ENCODE measurements around the gene CYLD.

CYLD gene

DNA sequence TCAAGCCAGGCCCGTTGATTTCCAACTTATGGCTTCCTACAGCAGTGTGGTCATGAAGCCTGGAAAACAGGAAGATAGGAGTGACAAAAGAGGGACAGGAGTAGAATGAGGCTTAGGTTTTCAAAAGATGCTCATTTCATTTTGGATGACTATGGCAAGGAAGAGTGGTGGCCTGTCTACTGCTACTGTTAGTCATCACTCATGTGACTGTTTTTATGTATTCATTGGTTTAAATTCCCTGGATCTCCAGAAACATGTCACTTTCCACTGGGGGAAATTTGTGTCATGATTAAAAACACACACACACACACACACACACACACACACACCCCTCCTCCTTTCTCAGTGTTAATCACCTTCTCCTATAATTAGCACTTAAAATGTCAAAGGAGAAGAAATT lies 1.1 kb upstream of the CYLD start:
- no peak overlapping the region for H3K4me3 ChIP-seq (ENCODE audit: low read length)
- no peak overlapping the region for H3K27ac ChIP-seq (ENCODE audit: low read length)
- no peaks in the 10 kb centered on the region for H3K9me3 ChIP-seq (ENCODE audit: control insufficient read depth, insufficient read depth, low read length)
- no peaks in the 10 kb centered on the region for H3K27me3 ChIP-seq (ENCODE audit: control insufficient read depth, insufficient read depth, low read length)
- H3K36me3 ChIP-seq (ENCODE audit: control insufficient read depth, insufficient read depth, low read length): no peaks in the 10 kb centered on the region
- no peak for DNase-seq (ENCODE audit: low read depth, low spot score)
- H3K4me1 ChIP-seq (ENCODE audit: control insufficient read depth, insufficient read depth, low read length): 0 out of 2 replicates have a peak, but pooled peaks cover 1% of the 10 kb centered on the region
- no CpG with 5 or more reads among the region's 1 CpG for WGBS (ENCODE audit: insufficient coverage, insufficient read length)

DNA sequence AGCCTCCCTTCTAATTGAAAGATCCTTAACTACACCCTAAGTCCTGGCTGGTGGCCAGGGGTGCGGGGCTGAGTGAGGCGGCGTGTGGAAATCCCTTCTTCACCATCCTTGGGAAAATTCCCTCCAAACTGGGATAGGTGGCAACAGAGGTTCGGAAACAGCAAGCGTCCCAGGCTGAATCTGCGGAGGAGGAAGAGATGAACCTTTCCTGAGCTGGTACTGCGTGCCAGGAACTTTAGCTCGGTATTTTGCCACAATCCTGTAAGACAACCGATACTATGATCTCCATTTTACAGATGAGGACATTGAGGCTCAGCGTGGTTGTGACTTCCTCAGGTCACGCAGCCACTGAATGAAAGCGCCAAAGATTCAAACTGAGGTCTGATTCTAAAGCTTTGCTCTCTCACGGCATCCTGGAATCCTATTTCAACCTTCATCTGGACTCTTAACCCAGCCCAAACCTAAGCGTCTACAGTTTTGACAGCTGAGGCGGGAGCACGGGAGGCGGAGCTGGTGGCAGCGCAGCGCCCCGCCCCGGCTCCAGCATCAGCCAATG lies 583 bp upstream of the CYLD start:
- DNase-seq (ENCODE audit: low read depth, low spot score): no peak
- H3K27ac ChIP-seq (ENCODE audit: low read length): no peak overlapping the region
- WGBS (ENCODE audit: insufficient coverage, insufficient read length): no CpG with 5 or more reads among the region's 21 CpGs
- H3K4me1 ChIP-seq (ENCODE audit: control insufficient read depth, insufficient read depth, low read length): 0 out of 2 replicates have a peak, but pooled peaks cover 1% of the 10 kb centered on the region
- no peaks in the 10 kb centered on the region for H3K36me3 ChIP-seq (ENCODE audit: control insufficient read depth, insufficient read depth, low read length)
- no peaks in the 10 kb centered on the region for H3K27me3 ChIP-seq (ENCODE audit: control insufficient read depth, insufficient read depth, low read length)
- H3K4me3 ChIP-seq (ENCODE audit: low read length): no peak overlapping the region; the same call in 1 of the 2 replicates
- no peaks in the 10 kb centered on the region for H3K9me3 ChIP-seq (ENCODE audit: control insufficient read depth, insufficient read depth, low read length)

DNA sequence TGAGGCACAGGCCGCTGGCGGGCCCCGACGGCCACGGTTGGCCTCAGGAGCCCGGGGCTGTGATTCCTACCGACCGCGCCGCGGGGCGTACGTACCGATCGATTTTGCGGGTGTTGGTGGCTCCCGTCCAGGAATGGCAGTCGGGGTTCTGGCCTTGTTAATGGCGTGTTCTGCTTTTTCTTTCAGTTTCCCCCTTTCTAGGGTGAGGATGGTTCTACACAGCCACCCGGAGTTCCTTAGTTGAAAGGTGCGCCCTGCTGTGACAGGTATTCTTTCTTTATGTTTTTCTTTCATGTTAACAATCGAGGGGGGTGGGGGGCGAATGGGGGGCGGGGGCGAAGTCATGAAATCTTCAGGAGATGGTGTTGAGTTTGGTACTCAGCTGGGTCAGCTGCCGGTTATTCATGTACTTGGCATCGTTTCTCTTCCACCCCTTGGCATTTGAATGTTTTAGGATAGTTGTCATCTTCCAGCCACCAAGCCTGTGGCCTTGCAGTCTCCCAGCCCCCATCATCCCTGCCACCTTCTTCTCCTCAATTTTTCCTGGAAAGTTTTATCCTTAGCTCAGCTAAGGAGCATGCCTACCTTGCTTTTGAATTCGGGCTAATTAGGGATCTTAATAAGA lies 802 bp downstream of the CYLD start:
- no peaks in the 10 kb centered on the region; the same call in 1 of the 2 replicates for H3K36me3 ChIP-seq (ENCODE audit: control insufficient read depth, insufficient read depth, low read length)
- WGBS (ENCODE audit: insufficient coverage, insufficient read length): no CpG with 5 or more reads among the region's 28 CpGs
- 0 out of 2 replicates have a peak, but pooled peaks cover 1% of the 10 kb centered on the region for H3K4me1 ChIP-seq (ENCODE audit: control insufficient read depth, insufficient read depth, low read length)
- no peak for DNase-seq (ENCODE audit: low read depth, low spot score)
- H3K9me3 ChIP-seq (ENCODE audit: control insufficient read depth, insufficient read depth, low read length): no peaks in the 10 kb centered on the region
- no peaks in the 10 kb centered on the region for H3K27me3 ChIP-seq (ENCODE audit: control insufficient read depth, insufficient read depth, low read length)
- no peak overlapping the region for H3K27ac ChIP-seq (ENCODE audit: low read length)
- H3K4me3 ChIP-seq (ENCODE audit: low read length): peak overlapping the region; percentile 93

DNA sequence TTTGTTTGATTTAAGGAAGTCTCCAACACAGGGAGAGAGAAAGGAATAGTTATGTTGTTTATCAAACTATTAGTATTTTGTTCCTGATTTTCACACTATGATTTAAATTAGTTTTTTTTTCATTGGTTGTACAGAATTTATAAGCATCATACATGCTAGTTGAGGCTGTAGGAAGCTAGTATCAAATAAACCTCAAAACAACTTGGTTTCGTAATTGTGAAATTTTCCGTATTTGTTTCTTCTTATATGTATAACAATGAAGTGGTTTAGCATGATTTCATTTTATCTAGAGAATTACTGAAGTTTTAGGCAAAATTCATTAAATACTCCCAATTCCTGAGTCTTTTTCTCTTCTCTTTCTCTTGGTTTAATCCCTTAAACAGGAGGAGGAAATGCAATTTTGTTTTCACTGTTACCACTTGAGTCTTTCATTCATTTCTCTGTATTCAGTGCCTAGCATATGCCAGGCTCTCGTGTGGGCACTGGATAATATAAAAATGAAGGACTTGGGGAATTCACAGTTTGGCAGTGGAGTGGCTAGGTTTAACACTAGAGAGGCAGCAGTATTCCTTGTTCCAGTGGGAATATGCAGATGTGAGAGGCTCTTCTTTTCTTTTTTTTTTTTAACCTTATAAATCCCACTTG lies 1.8 kb downstream of the CYLD start:
- WGBS (ENCODE audit: insufficient coverage, insufficient read length): no CpG with 5 or more reads among the region's 3 CpGs
- Histone ChIP-seq H3K4me3 (ENCODE audit: low read length) (no peak overlapping the region), H3K27ac (ENCODE audit: low read length) (no peak overlapping the region), H3K27me3 (ENCODE audit: control insufficient read depth, insufficient read depth, low read length) (no peaks in the 10 kb centered on the region), H3K4me1 (ENCODE audit: control insufficient read depth, insufficient read depth, low read length) (0 out of 2 replicates have a peak, but pooled peaks cover 1% of the 10 kb centered on the region), H3K36me3 (ENCODE audit: control insufficient read depth, insufficient read depth, low read length) (no peaks in the 10 kb centered on the region; the same call in 1 of the 2 replicates), H3K9me3 (ENCODE audit: control insufficient read depth, insufficient read depth, low read length) (no peaks in the 10 kb centered on the region)
- DNase-seq (ENCODE audit: low read depth, low spot score): no peak

DNA sequence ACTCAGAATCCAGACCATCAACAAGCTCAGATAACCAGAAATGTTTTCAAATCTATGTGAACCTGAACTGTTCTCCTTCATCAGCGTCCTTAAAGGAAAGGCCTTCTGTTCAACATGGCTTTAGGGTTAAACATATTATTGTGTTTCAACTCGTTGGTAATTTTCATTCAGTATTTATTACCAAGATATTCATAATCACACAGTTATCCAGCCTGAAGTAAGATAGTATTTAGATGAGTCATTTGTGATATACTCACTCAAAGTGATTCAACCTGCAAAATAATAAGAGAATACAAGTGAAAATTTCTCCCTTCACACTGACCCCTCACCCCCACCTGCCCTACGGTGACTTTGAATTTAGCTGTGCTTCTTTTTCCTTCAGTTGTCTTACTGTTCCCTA lies 3.0 kb downstream of the CYLD start:
- Histone ChIP-seq H3K4me3 (ENCODE audit: low read length) (no peak overlapping the region), H3K27ac (ENCODE audit: low read length) (no peak overlapping the region), H3K36me3 (ENCODE audit: control insufficient read depth, insufficient read depth, low read length) (no peaks in the 10 kb centered on the region; the same call in 1 of the 2 replicates), H3K9me3 (ENCODE audit: control insufficient read depth, insufficient read depth, low read length) (no peaks in the 10 kb centered on the region), H3K27me3 (ENCODE audit: control insufficient read depth, insufficient read depth, low read length) (no peaks in the 10 kb centered on the region), H3K4me1 (ENCODE audit: control insufficient read depth, insufficient read depth, low read length) (0 out of 2 replicates have a peak, but pooled peaks cover 1% of the 10 kb centered on the region)
- no CpG with 5 or more reads among the region's 3 CpGs for WGBS (ENCODE audit: insufficient coverage, insufficient read length)
- no peak for DNase-seq (ENCODE audit: low read depth, low spot score)

DNA sequence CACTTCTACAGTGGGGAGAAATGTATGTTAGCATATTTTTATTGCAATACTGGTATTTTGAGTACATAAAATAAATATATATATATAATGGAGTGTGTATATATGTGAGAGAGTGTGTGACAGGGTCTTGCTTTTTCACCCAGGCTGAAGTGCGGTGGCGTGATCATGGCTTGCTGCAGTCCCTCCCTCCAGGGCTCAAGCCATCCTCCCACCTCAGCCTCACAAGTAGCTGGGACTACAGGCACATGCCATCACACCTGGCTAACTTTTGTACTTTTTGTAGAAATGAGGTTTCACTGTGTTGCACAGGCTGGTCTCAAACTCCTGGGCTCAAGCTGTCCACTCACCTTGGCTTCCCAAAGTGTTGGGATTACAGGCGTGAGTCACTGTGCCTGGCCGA lies 4.1 kb downstream of the CYLD start:
- Histone ChIP-seq H3K27me3 (ENCODE audit: control insufficient read depth, insufficient read depth, low read length) (no peaks in the 10 kb centered on the region), H3K4me3 (ENCODE audit: low read length) (no peak overlapping the region), H3K4me1 (ENCODE audit: control insufficient read depth, insufficient read depth, low read length) (0 out of 2 replicates have a peak, but pooled peaks cover 1% of the 10 kb centered on the region), H3K9me3 (ENCODE audit: control insufficient read depth, insufficient read depth, low read length) (no peaks in the 10 kb centered on the region), H3K36me3 (ENCODE audit: control insufficient read depth, insufficient read depth, low read length) (no peaks in the 10 kb centered on the region; the same call in 1 of the 2 replicates), H3K27ac (ENCODE audit: low read length) (no peak overlapping the region)
- no CpG with 5 or more reads among the region's 4 CpGs for WGBS (ENCODE audit: insufficient coverage, insufficient read length)
- no peak for DNase-seq (ENCODE audit: low read depth, low spot score)

DNA sequence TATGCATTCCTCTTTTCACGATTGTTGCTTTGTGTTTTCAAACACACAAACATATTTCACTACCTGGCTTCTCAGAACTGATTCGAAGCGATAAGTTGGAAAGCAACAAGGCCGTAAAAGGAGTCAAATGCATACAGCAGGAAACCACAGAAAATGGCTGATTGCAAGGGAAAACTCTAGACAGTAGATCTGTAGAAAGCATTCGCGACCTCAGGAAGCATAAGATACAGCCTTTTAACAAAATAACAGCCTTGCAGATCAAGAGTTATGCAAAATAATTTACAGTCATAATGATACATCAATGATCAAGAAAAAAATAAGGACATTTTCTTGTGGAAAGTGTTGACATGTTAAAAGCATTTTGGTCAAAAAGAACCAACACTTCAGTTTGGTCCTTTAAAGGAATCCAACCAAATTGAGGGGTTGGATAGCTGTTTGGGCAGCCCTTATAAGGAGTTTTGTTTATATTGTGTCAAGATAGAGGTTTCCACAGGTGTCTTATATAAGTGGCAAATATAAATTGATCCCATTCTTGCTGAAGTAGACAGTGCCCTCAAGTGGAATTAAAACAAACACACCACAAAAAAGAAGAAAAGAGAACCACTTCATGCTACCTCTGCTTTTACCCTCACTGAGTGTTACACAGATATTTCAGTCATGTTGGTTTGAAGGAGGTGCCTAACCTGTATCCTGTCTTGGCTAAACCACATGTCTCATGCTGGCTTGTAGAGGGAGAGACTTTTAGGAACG lies 5.5 kb downstream of the CYLD start:
- H3K4me3 ChIP-seq (ENCODE audit: low read length): no peak overlapping the region
- DNase-seq (ENCODE audit: low read depth, low spot score): no peak
- H3K4me1 ChIP-seq (ENCODE audit: control insufficient read depth, insufficient read depth, low read length): no peaks in the 10 kb centered on the region
- WGBS (ENCODE audit: insufficient coverage, insufficient read length): no CpG with 5 or more reads among the region's 7 CpGs
- H3K27ac ChIP-seq (ENCODE audit: low read length): no peak overlapping the region
- H3K36me3 ChIP-seq (ENCODE audit: control insufficient read depth, insufficient read depth, low read length): no peaks in the 10 kb centered on the region; the same call in 1 of the 2 replicates
- no peaks in the 10 kb centered on the region for H3K27me3 ChIP-seq (ENCODE audit: control insufficient read depth, insufficient read depth, low read length)
- H3K9me3 ChIP-seq (ENCODE audit: control insufficient read depth, insufficient read depth, low read length): no peaks in the 10 kb centered on the region

DNA sequence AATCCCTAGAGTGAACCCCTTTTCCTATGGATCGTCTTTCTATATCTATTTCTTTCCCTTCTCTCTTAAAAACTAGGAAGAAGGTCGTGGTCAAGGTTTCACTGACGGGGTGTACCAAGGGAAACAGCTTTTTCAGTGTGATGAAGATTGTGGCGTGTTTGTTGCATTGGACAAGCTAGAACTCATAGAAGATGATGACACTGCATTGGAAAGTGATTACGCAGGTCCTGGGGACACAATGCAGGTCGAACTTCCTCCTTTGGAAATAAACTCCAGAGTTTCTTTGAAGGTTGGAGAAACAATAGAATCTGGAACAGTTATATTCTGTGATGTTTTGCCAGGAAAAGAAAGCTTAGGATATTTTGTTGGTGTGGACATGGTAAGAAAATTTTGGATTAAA lies 9.6 kb downstream of the CYLD start:
- H3K27me3 ChIP-seq (ENCODE audit: control insufficient read depth, insufficient read depth, low read length): no peaks in the 10 kb centered on the region
- no peaks in the 10 kb centered on the region for H3K4me1 ChIP-seq (ENCODE audit: control insufficient read depth, insufficient read depth, low read length)
- H3K9me3 ChIP-seq (ENCODE audit: control insufficient read depth, insufficient read depth, low read length): no peaks in the 10 kb centered on the region
- DNase-seq (ENCODE audit: low read depth, low spot score): no peak
- no CpG with 5 or more reads among the region's 6 CpGs for WGBS (ENCODE audit: insufficient coverage, insufficient read length)
- no peak overlapping the region for H3K4me3 ChIP-seq (ENCODE audit: low read length)
- no peaks in the 10 kb centered on the region; the same call in 1 of the 2 replicates for H3K36me3 ChIP-seq (ENCODE audit: control insufficient read depth, insufficient read depth, low read length)
- H3K27ac ChIP-seq (ENCODE audit: low read length): no peak overlapping the region

DNA sequence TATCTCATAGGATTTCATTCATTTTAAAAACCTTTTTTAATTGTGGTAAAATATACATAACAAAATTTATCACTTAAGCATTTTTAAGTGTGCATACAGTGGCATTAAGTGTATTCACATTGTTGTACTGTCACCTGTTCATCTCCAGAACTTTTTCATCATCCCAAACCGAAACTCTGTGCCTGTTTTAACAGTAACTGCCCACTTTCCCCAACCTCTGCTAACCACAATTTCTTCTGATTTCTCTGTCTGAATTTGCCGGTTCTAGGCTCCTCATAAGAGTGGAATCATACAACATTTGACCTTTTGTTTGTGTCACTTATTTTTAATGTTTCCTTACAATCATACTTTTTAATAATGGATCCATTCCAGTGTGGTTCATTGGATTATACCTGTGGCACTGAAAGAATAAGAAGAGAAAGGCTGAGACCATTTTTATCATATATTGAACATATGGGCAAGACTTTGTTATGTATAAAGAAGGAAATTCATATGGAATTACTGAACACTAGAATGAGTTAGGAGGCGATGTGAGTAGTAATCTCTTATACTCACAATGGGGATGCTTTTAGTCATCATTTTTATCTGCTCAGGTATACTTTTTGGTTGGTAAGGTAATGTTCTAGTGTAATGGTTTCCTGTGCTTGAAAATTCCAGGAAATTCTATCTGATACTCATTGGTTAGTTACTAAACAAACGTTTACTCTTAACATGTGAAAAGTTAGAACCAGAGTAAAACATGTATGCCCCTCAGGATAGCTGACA lies 10.8 kb downstream of the CYLD start:
- no peaks in the 10 kb centered on the region for H3K9me3 ChIP-seq (ENCODE audit: control insufficient read depth, insufficient read depth, low read length)
- no peak overlapping the region for H3K27ac ChIP-seq (ENCODE audit: low read length)
- no CpG with 5 or more reads among the region's 4 CpGs for WGBS (ENCODE audit: insufficient coverage, insufficient read length)
- H3K27me3 ChIP-seq (ENCODE audit: control insufficient read depth, insufficient read depth, low read length): no peaks in the 10 kb centered on the region
- DNase-seq (ENCODE audit: low read depth, low spot score): no peak
- no peak overlapping the region for H3K4me3 ChIP-seq (ENCODE audit: low read length)
- no peaks in the 10 kb centered on the region for H3K36me3 ChIP-seq (ENCODE audit: control insufficient read depth, insufficient read depth, low read length)
- H3K4me1 ChIP-seq (ENCODE audit: control insufficient read depth, insufficient read depth, low read length): no peaks in the 10 kb centered on the region

DNA sequence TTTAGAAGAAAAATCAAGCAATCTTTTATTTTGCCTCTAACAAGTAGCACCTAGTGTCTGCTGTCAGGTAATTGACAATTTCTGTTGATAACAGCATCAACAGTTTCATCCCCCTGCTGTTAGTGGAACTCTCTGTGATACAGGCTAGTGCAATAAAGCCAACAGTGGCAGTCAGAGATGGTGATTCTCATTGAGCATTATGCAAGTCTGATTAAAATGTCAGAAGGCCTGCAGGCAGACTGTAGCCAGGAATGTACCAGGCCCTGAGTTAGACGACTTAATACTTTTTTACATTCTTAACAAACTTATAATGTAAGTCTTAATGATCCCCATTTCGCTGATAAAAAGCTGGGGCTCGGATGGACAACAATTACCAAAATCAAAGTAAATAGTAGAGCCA lies 14.6 kb downstream of the CYLD start:
- WGBS (ENCODE audit: insufficient coverage, insufficient read length): no CpG with 5 or more reads among the region's 3 CpGs
- no peak overlapping the region for H3K27ac ChIP-seq (ENCODE audit: low read length)
- no peaks in the 10 kb centered on the region for H3K4me1 ChIP-seq (ENCODE audit: control insufficient read depth, insufficient read depth, low read length)
- no peak overlapping the region for H3K4me3 ChIP-seq (ENCODE audit: low read length)
- H3K36me3 ChIP-seq (ENCODE audit: control insufficient read depth, insufficient read depth, low read length): no peaks in the 10 kb centered on the region
- H3K27me3 ChIP-seq (ENCODE audit: control insufficient read depth, insufficient read depth, low read length): no peaks in the 10 kb centered on the region
- H3K9me3 ChIP-seq (ENCODE audit: control insufficient read depth, insufficient read depth, low read length): no peaks in the 10 kb centered on the region
- DNase-seq (ENCODE audit: low read depth, low spot score): no peak
